Neural crest cell (in vitro differentiated cells): Measurements from ENCODE around the gene TRIM46. TPM values are rescaled to one million over a fixed set of nuclear protein-coding genes. Genes with fewer than 3 reads are reported as not detected.
"Not testable (repeated sequence)": the region's sequence is repeated elsewhere in the genome, so short reads cannot be mapped to it uniquely, and the experiment has no call there.

Experiments used
- DNase-seq: peaks from one replicate; pipeline ENCODE4 v3.0.0; 2021; ENCODE audit warnings: low read depth, mixed read lengths, low spot score
- H3K27ac Mint-ChIP-seq: one replicate; pipeline ENCODE4 v1.8.0; 2021; ENCODE audit warnings: mild to moderate bottlenecking, mixed read lengths; ENCODE audit not compliant: unreplicated experiment
- H3K27me3 Mint-ChIP-seq: 2 replicates; pipeline ENCODE4 v1.8.0; 2021; ENCODE audit warnings: low read depth, mild to moderate bottlenecking, mixed read lengths
- H3K36me3 Mint-ChIP-seq: 2 replicates; pipeline ENCODE4 v1.8.0; 2021; ENCODE audit warnings: low read depth, mild to moderate bottlenecking, mixed read lengths
- H3K4me1 Mint-ChIP-seq: 2 replicates; pipeline ENCODE4 v1.8.0; 2021; ENCODE audit warnings: mixed read lengths
- H3K4me3 Mint-ChIP-seq: one replicate; pipeline ENCODE4 v1.8.0; 2021; ENCODE audit warnings: mild to moderate bottlenecking, mixed read lengths
- H3K9me3 Mint-ChIP-seq: 2 replicates; pipeline ENCODE4 v1.8.0; 2021; ENCODE audit warnings: mixed read lengths
- total RNA-seq: library from RNA; stranded (reverse); gene quantifications from 2 replicates; pipeline ENCODE4 v1.2.1, GENCODE V29; 2021
- TF ChIP-seq, protein P1 (sequence below): fragments of 200-600 bp; sonication (generic); conservative IDR thresholded peaks from 2 replicates; pipeline ENCODE4 v1.5.0; 2021; ENCODE audit warnings: antibody characterized with exemption, mild to moderate bottlenecking

Gene TRIM46
- total RNA-seq, 1 donor from 2014 or later = 9.8 TPM

DNA sequence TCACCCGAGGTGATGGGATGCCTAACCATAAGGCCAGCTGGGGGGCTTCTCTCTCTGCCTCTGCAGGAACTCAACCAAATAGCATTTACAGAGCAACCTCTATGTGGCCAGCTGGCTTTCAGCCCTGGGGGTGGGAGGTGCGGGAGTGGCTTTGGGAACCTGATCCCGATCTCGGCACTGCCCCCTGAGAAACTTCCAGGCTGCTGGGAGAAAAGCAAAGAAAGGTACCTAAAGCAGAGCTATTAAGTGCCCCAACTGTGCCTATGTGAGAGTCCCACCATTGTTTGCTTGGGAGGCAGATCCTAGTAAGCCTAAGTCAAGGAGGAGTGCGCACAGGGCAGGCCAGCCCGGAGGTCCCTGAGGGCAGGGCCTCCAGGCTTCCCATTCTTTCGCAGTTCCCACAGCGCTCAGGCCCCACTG, 7.6 kb upstream of the TRIM46 start:
- Mint-ChIP-seq H3K36me3 (peaks cover 4% of the 10 kb centered on the region), H3K9me3 (peaks cover 4% of the 10 kb centered on the region), H3K4me3 (no peak overlapping the region), H3K27ac (no peak overlapping the region), H3K4me1 (peaks cover 14% of the 10 kb centered on the region), H3K27me3 (no peaks in the 10 kb centered on the region)
- DNase-seq = no peak
- TF ChIP-seq, protein P1, sequence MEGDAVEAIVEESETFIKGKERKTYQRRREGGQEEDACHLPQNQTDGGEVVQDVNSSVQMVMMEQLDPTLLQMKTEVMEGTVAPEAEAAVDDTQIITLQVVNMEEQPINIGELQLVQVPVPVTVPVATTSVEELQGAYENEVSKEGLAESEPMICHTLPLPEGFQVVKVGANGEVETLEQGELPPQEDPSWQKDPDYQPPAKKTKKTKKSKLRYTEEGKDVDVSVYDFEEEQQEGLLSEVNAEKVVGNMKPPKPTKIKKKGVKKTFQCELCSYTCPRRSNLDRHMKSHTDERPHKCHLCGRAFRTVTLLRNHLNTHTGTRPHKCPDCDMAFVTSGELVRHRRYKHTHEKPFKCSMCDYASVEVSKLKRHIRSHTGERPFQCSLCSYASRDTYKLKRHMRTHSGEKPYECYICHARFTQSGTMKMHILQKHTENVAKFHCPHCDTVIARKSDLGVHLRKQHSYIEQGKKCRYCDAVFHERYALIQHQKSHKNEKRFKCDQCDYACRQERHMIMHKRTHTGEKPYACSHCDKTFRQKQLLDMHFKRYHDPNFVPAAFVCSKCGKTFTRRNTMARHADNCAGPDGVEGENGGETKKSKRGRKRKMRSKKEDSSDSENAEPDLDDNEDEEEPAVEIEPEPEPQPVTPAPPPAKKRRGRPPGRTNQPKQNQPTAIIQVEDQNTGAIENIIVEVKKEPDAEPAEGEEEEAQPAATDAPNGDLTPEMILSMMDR = no peak

DNA sequence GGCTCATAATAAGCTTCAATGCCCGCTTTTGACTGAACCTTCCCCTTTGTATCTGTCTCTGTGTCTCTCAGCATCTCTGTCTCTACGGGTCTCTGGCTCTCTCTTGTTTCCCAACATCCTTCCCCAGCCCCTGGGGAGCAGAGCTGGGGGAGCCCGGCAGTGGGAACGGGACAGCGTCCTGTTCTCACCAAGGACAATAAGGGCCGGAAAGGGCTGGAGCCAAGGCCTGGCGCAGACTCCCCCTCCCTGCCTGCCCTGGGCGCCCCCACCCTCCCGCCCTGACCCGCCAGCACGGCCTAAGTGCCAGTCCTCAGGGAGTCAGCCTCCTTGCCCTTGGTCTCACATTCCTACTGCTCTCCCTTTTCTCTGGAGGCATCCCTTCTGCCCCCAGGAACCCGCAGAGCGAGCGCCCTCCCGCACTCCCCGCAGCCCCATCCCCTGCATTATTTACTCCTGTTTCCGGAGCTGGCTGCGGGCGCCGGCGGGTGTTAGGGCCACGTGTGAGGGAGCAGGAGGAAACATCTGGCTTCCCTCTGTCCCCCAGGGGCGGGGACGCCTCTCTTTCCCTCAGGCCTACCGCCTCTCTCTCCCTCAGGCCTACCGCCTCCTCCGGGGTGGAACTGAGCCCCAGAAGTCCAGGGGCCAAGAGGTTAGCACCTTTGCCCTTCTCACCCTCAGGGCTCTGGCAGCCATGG, 7.0 kb upstream of the TRIM46 start:
- no peak for DNase-seq
- Mint-ChIP-seq H3K27me3 (no peaks in the 10 kb centered on the region), H3K4me3 (no peak overlapping the region), H3K9me3 (peaks cover 4% of the 10 kb centered on the region), H3K36me3 (peaks cover 4% of the 10 kb centered on the region), H3K4me1 (peaks cover 14% of the 10 kb centered on the region), H3K27ac (no peak overlapping the region)
- TF ChIP-seq, protein P1 = no peak

DNA sequence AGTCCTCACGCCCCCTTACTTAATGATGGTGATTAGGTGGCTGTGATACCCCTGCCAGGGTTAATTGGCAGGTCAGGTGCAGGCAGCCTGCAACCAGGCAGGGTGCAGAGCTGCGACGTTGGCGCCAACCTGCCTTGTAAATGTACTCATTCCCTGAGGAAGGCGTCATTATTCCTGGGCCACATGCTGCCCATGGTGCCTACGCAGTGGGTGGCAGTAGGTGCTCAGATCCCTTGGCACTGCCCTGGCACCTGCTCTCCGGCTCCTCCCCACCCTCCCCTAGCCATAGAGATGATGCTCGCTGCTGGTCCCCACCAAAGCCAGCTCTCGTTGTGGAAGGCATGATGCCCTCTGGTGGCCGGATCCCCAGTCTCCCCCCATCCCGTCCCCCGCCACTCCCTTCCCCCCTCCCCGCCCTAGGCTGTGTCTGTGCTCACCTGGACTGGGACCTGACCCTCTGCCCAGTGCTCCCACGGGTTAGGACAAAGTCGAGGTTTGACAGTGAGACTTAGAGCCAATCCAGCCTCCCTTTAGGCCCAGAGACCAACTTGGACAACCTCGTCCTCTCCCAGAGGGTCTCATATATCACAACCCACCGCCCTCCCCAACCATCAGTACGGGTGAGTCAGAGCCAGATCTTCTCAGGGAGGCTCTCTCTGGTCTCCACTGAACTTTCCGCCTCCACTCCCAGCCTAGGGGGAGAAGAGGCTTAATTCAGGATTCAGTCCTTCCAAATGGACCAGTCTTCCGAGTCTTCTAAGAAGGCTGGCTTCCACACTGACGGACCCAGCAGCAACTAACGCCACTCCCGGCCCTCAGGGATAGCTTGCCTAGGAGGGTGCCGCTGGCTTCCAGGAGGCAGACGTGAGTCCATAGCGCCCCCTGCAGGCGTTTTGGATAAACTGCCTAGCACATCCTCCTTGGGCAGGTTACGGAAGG, 6.2 kb upstream of the TRIM46 start:
- H3K4me3 Mint-ChIP-seq = peak overlapping the region; percentile 79
- no peak overlapping the region for H3K27ac Mint-ChIP-seq
- peaks cover 21% of the 10 kb centered on the region for H3K4me1 Mint-ChIP-seq
- peaks cover 4% of the 10 kb centered on the region for H3K9me3 Mint-ChIP-seq
- TF ChIP-seq, protein P1 = peak; percentile 89
- H3K27me3 Mint-ChIP-seq = no peaks in the 10 kb centered on the region
- peak; percentile 87 for DNase-seq
- peaks cover 4% of the 10 kb centered on the region for H3K36me3 Mint-ChIP-seq

DNA sequence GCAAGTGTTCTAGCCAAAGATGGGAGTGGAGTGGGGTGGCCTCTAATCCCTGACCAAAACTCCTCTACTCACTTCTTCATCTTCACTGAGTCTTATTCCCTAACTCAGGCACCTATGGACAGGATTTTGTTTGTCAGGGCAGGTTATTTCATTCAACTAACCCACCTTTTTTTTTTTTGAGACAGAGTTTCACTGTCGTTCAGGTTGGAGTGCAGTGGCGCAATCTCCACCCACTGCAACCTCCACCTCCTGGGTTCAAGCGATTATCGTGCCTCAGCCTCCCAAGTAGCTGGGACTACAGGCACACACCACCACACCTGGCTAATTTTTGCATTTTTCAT, 5.6 kb upstream of the TRIM46 start:
- peaks cover 25% of the 10 kb centered on the region for H3K4me1 Mint-ChIP-seq
- not testable (repeated sequence) for H3K27ac Mint-ChIP-seq, H3K9me3 Mint-ChIP-seq, H3K27me3 Mint-ChIP-seq, H3K36me3 Mint-ChIP-seq, DNase-seq
- peak overlapping the region; percentile 79 for H3K4me3 Mint-ChIP-seq

DNA sequence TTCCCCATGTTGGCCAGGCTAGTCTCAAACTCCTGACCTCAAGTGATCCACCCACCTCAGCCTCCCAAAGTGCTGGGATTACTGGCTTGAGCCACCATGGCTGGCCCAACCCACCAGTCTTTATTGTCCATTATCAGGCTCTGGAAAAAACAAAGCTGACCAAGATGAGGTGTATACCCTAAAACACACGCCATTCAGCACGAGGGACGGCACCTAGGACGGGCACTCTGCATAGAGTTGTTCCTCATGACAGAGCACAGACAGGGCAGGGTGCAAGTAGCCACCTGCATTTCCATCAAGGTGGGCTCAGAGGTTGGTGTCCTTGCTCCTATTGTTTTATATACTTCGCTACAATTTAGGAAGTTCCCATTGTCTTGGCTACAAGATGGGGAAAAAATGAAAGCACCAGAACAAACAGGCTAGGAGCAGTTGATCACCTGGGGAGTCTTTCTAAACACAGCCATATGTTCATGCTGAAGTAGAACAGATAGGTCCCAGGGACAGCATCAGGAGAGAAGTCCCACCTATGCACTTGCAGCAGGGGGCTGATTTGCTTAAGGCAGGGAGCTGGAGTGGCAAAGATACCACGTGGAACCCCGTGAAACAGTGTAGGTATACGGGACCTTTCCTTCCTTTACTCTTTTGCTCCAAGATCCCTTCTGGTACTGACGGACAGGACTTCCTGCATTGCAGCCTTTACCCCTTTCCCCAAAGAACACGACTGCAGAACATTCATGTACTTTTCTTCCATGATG, 5.0 kb upstream of the TRIM46 start:
- H3K27ac Mint-ChIP-seq = no peak overlapping the region
- H3K4me1 Mint-ChIP-seq = peaks cover 31% of the 10 kb centered on the region
- H3K9me3 Mint-ChIP-seq = peaks cover 4% of the 10 kb centered on the region
- H3K27me3 Mint-ChIP-seq = peaks cover 3% of the 10 kb centered on the region
- no peak for DNase-seq
- H3K36me3 Mint-ChIP-seq = peaks cover 6% of the 10 kb centered on the region
- peak overlapping the region; percentile 41 for H3K4me3 Mint-ChIP-seq
- TF ChIP-seq, protein P1 = no peak
